HepG2 (cell line): Measurements from ENCODE around the gene ZFAND3. TPM values are rescaled to one million over a fixed set of nuclear protein-coding genes. Genes with fewer than 3 reads are reported as not detected.

ENCODE experiments used
- ATAC-seq: fragments of 200-7000 bp; cut with Tn5 transposase; 3 replicates; pipeline ENCODE4 v1.9.1; 2020; ENCODE audit warnings: mild to moderate bottlenecking, moderate library complexity
- BruUV-seq: library from RNA; stranded (reverse); fragments of 400-500 nt; replicated peaks from 2 replicates; lab custom pipeline; 2021; lab: Mats Ljungman, UMichigan
- CTCF ChIA-PET: fragments of 300-600 bp; formaldehyde crosslinking; extraction: SDS; loops from one replicate; lab custom pipeline; 2021; ENCODE audit warnings: low total read pairs, inconsistent platforms, low intra/inter-chr PET ratio; lab: Yijun Ruan, JAX
- POLR2A ChIA-PET: fragments of 350-600 bp; sonication (Branson Sonifier 250); formaldehyde crosslinking; loops from one replicate; lab custom pipeline; 2020; ENCODE audit warnings: antibody characterized with exemption, inconsistent platforms; lab: Yijun Ruan, JAX
- DNase-seq: peaks from one replicate; pipeline ENCODE4 v3.0.0-alpha.2; 2015; ENCODE audit warnings: low spot score
- FAIRE-seq: peaks from 3 replicates; lab custom pipeline; 2011; peaks lifted over from hg19 to GRCh38; lab: Jason Lieb, UNC
- H2AFZ ChIP-seq: one replicate; pipeline ENCODE4 v1.6.1; 2011; ENCODE audit warnings: low read length, inconsistent platforms
- H3K27ac ChIP-seq: fragments of 300-600 bp; 3 replicates; pipeline ENCODE4 v1.8.0; 2011; ENCODE audit warnings: mixed run types, mild to moderate bottlenecking, mixed read lengths, low read length, inconsistent platforms; ENCODE audit not compliant: insufficient read depth; ENCODE audit errors: extremely low read length
- H3K27me3 ChIP-seq, 2 experiments: fragments of 200-600 bp in 1 of 2; 2 replicates in 1 of 2; 3 replicates in 1 of 2; pipeline versions ENCODE4 v1.6.0 to v1.8.0; 2011; ENCODE audit warnings: low read length in 2 of 2, mild to moderate bottlenecking in 2 of 2, moderate library complexity in 2 of 2, inconsistent platforms in 1 of 2; ENCODE audit not compliant: insufficient read depth in 2 of 2, control insufficient read depth in 1 of 2
- H3K36me3 ChIP-seq, 2 experiments: fragments of 200-600 bp in 1 of 2; replicated peaks in 1 of 2; 2 replicates in 1 of 2; 3 replicates in 1 of 2; pipeline versions ENCODE4 v1.5.1 to v1.8.0; 2011; ENCODE audit warnings: low read length in 2 of 2, inconsistent platforms in 1 of 2; ENCODE audit not compliant: insufficient read depth in 2 of 2, control insufficient read depth in 1 of 2
- H3K4me1 ChIP-seq: 2 replicates; pipeline ENCODE4 v1.5.1; 2012; ENCODE audit warnings: low read length, inconsistent platforms; ENCODE audit not compliant: insufficient read depth
- H3K4me2 ChIP-seq: 2 replicates; pipeline ENCODE4 v1.6.0; 2011; ENCODE audit warnings: low read depth, low read length, inconsistent platforms
- H3K4me3 ChIP-seq, 3 experiments: fragments of 200-600 bp in 1 of 3; sonication (generic), shearing (Covaris generic) in 1 of 3; replicated peaks in 1 of 3; 2 replicates each; pipeline ENCODE4 v1.5.1; 2011 to 2016; ENCODE audit warnings: low read length in 3 of 3, inconsistent platforms in 2 of 3, low read depth in 2 of 3, mild to moderate bottlenecking in 2 of 3, control low read depth in 1 of 3, mixed read lengths in 1 of 3; ENCODE audit not compliant: insufficient read depth in 1 of 3
- H3K79me2 ChIP-seq: one replicate; pipeline ENCODE4 v1.6.1; 2011; ENCODE audit warnings: low read length, inconsistent platforms; ENCODE audit not compliant: insufficient read depth
- H3K9ac ChIP-seq: 2 replicates; pipeline ENCODE4 v1.6.0; 2011; ENCODE audit warnings: mild to moderate bottlenecking, low read depth, low read length, inconsistent platforms; ENCODE audit not compliant: insufficient read depth
- H3K9me3 ChIP-seq: 2 replicates; pipeline ENCODE4 v1.5.1; 2012; ENCODE audit warnings: mild to moderate bottlenecking, low read length
- H4K20me1 ChIP-seq: 2 replicates; pipeline ENCODE4 v1.6.0; 2011; ENCODE audit warnings: inconsistent platforms, mild to moderate bottlenecking, low read length, moderate library complexity; ENCODE audit not compliant: insufficient read depth
- ARID2 ChIP-seq: sonication (generic); formaldehyde crosslinking; IDR thresholded peaks from 2 replicates; pipeline ENCODE4 v1.8.1; 2022; ENCODE audit warnings: mild to moderate bottlenecking, missing genetic modification reagents, borderline replicate concordance
- BRF2 ChIP-seq: sonication (generic); formaldehyde crosslinking; IDR thresholded peaks from 2 replicates; pipeline ENCODE4 v1.8.1; 2022; ENCODE audit warnings: mild to moderate bottlenecking, missing genetic modification reagents
- DZIP1 ChIP-seq: sonication (generic); formaldehyde crosslinking; IDR thresholded peaks from 2 replicates; pipeline ENCODE4 v1.5.0; 2020; ENCODE audit warnings: mild to moderate bottlenecking, missing genetic modification reagents
- ERF ChIP-seq: IDR thresholded peaks from 2 replicates; pipeline ENCODE4 v1.6.1; 2018; ENCODE audit warnings: missing biosample characterization, missing genetic modification reagents
- GATAD1 ChIP-seq: IDR thresholded peaks from 2 replicates; pipeline ENCODE4 v1.6.1; 2016; ENCODE audit warnings: missing genetic modification reagents, missing compliant biosample characterization
- IRX3 ChIP-seq: sonication (generic); formaldehyde crosslinking; IDR thresholded peaks from 2 replicates; pipeline ENCODE4 v1.8.1; 2023; ENCODE audit warnings: mild to moderate bottlenecking, low read depth, missing genetic modification reagents, borderline replicate concordance
- JDP2 ChIP-seq: sonication (generic); formaldehyde crosslinking; IDR thresholded peaks from 2 replicates; pipeline ENCODE4 v1.8.1; 2022; ENCODE audit warnings: missing genetic modification reagents, borderline replicate concordance
- MTA3 ChIP-seq: sonication (generic); formaldehyde crosslinking; IDR thresholded peaks from 2 replicates; pipeline ENCODE4 v1.4.0; 2020; ENCODE audit warnings: missing genetic modification reagents
- SPEN ChIP-seq: sonication (generic); formaldehyde crosslinking; IDR thresholded peaks from 2 replicates; pipeline ENCODE4 v1.5.1; 2020; ENCODE audit warnings: low read depth, mild to moderate bottlenecking, missing genetic modification reagents
- ZBTB38 ChIP-seq: sonication (generic); formaldehyde crosslinking; IDR thresholded peaks from 2 replicates; pipeline ENCODE4 v1.5.1; 2020; ENCODE audit warnings: mild to moderate bottlenecking, missing genetic modification reagents
- ZNF235 ChIP-seq: sonication (generic); formaldehyde crosslinking; IDR thresholded peaks from 2 replicates; pipeline ENCODE4 v1.8.1; 2023; ENCODE audit warnings: mild to moderate bottlenecking, missing genetic modification reagents, borderline replicate concordance
- ZNF350 ChIP-seq: sonication (generic); formaldehyde crosslinking; IDR thresholded peaks from 2 replicates; pipeline ENCODE4 v1.4.0; 2020; ENCODE audit warnings: mild to moderate bottlenecking, low read depth, missing genetic modification reagents, borderline replicate concordance
- ZNF572 ChIP-seq: sonication (generic); formaldehyde crosslinking; IDR thresholded peaks from 2 replicates; pipeline ENCODE4 v1.5.1; 2020; ENCODE audit warnings: mild to moderate bottlenecking, missing genetic modification reagents
- WGBS: methylation state at CpG from one replicate; pipeline ENCODE4 v1.1.6; 2017; ENCODE audit warnings: low lambda C conversion rate; 5-methylcytosine and 5-hydroxymethylcytosine counted together
- in situ Hi-C: cut with HindIII; loops from 2 replicates; pipeline ENCODE4 v1.10.0; 2017; ENCODE audit warnings: low pct_unique_long_range_greater_than_20kb; ENCODE audit not compliant: extremely low pct_ligation_motif_present
- intact Hi-C: fragments of 100-400 bp; cut with micrococcal nuclease; formaldehyde crosslinking; loops from one replicate; pipeline ENCODE4 v1.10.0; 2022; ENCODE audit not compliant: unreplicated experiment
- polyA plus RNA-seq, 8 experiments: library from polyadenylated mRNA; depleted of rRNA in 3 of 8; stranded (reverse) in 7 of 8; unstranded in 1 of 8; fragments of >200 nt; fragmentation: Illumina TruSeq in 4 of 8; extraction: Trizol in 4 of 8; gene quantifications; 2 replicates each; pipeline versions ENCODE4 v1.2.1 to v1.2.3, GENCODE V29; 2011 to 2016; ENCODE audit warnings: low read depth in 4 of 8, missing spikeins in 1 of 8, mixed read lengths in 1 of 8; ENCODE audit not compliant: insufficient read depth in 1 of 8
- total RNA-seq, 5 experiments: library from RNA; depleted of rRNA; stranded (reverse); fragments of >200 nt; fragmentation: Illumina TruSeq; extraction: Trizol; gene quantifications; 2 replicates each; pipeline ENCODE4 v1.2.3, GENCODE V29; 2016; ENCODE audit warnings: low read depth in 1 of 5
- TF ChIP-seq, protein P1 (sequence below): sonication (generic); formaldehyde crosslinking; IDR thresholded peaks from 2 replicates; pipeline ENCODE4 v1.4.0; 2020; ENCODE audit warnings: missing genetic modification reagents

Gene ZFAND3
- total and polyA plus RNA-seq, 2 of the 13 experiments (the other 11 are each of a cell fraction or from before 2014, with no cell fraction given) = 16.4 to 17.1 TPM

GRCh38 chr6:37826993-37827392 is 7.5 kb downstream of the ZFAND3 start:
- in situ Hi-C loops = no loop called here

DNA sequence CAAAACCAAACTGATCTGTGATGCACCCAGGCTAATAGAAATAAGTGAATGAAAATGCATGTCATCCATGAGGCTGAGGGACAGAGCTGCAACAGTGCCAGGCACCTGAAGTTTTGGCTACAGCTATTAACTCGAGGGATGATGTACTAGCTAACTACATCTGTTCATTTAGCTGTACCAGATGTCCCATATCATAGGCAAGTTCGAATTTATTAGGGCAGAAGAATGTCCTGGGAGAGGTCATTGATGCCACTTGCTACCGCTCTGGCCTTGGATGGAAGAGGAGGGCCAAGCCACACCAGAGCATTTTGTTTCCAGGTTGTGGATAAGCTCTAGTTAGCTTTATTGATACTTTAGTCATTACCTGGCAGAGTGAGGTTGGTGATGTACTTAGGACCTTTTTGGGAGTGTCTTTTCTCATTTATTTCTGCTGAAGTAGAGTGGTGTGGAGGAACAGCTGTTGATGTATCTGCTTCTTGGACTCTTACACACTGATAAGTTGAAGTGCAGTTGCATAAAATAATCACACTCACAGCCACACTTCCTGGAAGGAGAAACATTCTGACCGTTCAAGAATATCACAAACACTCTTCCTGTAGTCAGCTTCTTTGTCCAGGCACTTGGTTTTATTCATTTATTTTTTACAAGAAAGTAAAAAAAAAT is 8.2 kb downstream of the ZFAND3 start:
- H4K20me1 ChIP-seq = peaks cover 45% of the 10 kb centered on the region
- no TSS peak for BruUV-seq
- H3K27ac ChIP-seq = no peak overlapping the region
- CTCF ChIA-PET = no interaction called here
- H3K79me2 ChIP-seq = peaks cover 98% of the 10 kb centered on the region
- WGBS = 86% methylated on average over 4 of the region's 4 CpGs
- H3K9me3 ChIP-seq = no peaks in the 10 kb centered on the region
- FAIRE-seq (no peak), DNase-seq (no peak), ATAC-seq (no peak)
- POLR2A ChIA-PET = interaction anchor here (1.8 to 1.9 kb wide), 2 partner anchors 9 to 18 kb away, joined by 8 to 17 read pairs; partner anchors contain the start of gene ZFAND3
- intact Hi-C loops (no loop called here), in situ Hi-C loops (no loop called here)
- no peaks in the 10 kb centered on the region for H3K27me3 ChIP-seq
- H3K4me1 ChIP-seq = peaks cover 50% of the 10 kb centered on the region
- H3K4me2 ChIP-seq = no peak overlapping the region
- H3K36me3 ChIP-seq = no peaks in the 10 kb centered on the region; a peak in 2 of 5 replicates
- H3K4me3 ChIP-seq = no peak overlapping the region
- H3K9ac ChIP-seq = no peak overlapping the region
- no peak overlapping the region for H2AFZ ChIP-seq
- no peak for TF ChIP-seq ARID2 (CRISPR knock-in tag)
- TF ChIP-seq, protein P1, sequence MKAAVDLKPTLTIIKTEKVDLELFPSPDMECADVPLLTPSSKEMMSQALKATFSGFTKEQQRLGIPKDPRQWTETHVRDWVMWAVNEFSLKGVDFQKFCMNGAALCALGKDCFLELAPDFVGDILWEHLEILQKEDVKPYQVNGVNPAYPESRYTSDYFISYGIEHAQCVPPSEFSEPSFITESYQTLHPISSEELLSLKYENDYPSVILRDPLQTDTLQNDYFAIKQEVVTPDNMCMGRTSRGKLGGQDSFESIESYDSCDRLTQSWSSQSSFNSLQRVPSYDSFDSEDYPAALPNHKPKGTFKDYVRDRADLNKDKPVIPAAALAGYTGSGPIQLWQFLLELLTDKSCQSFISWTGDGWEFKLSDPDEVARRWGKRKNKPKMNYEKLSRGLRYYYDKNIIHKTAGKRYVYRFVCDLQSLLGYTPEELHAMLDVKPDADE = no peak
- TF ChIP-seq ZBTB38 (CRISPR knock-in tag) = no peak
- TF ChIP-seq ZNF572 = no peak
- TF ChIP-seq DZIP1 (CRISPR knock-in tag) = no peak
- no peak for TF ChIP-seq ZNF350 (CRISPR knock-in tag)
- no peak for TF ChIP-seq ZNF235 (CRISPR knock-in tag)

More at GRCh38 chr6:37826993-37827392, 7.5 kb downstream of the ZFAND3 start:
- TF ChIP-seq BRF2 = no peak
- no peak for TF ChIP-seq MTA3 (CRISPR knock-in tag)
- no peak for TF ChIP-seq GATAD1 (CRISPR knock-in tag)
- TF ChIP-seq ERF = no peak
- no peak for TF ChIP-seq JDP2 (CRISPR knock-in tag)
- TF ChIP-seq SPEN = no peak
- no peak for TF ChIP-seq IRX3 (CRISPR knock-in tag)
- TF ChIP-seq, all 625 proteins: peak for 0
- H3K9ac ChIP-seq = no peak overlapping the region
- no peaks in the 10 kb centered on the region for H3K27me3 ChIP-seq
- H3K27ac ChIP-seq = no peak overlapping the region
- H3K36me3 ChIP-seq = no peaks in the 10 kb centered on the region; a peak in 1 of 5 replicates
- DNase-seq (no peak), ATAC-seq (no peak), FAIRE-seq (no peak)
- no TSS peak for BruUV-seq
- peaks cover 47% of the 10 kb centered on the region for H4K20me1 ChIP-seq
- H3K79me2 ChIP-seq = peaks cover 98% of the 10 kb centered on the region
- H3K4me2 ChIP-seq = no peak overlapping the region
- H3K4me3 ChIP-seq = no peak overlapping the region
- 93% methylated on average over 2 of the region's 2 CpGs for WGBS
- intact Hi-C loops = no loop called here
- H3K4me1 ChIP-seq = peaks cover 50% of the 10 kb centered on the region
- H2AFZ ChIP-seq = no peak overlapping the region
- no peaks in the 10 kb centered on the region for H3K9me3 ChIP-seq
- ChIA-PET POLR2A (interaction anchor here (1.8 to 1.9 kb wide), 2 partner anchors 8 to 18 kb away, joined by 8 to 17 read pairs; partner anchors contain the start of gene ZFAND3), CTCF (no interaction called here)
